Measurements from ENCODE around the gene INO80D. TPM values are rescaled to one million over a fixed set of nuclear protein-coding genes. Genes with fewer than 3 reads are reported as not detected.

INO80D gene
- total RNA-seq, 1 experiment from 2014 or later = 46.0 TPM

- H2AFZ ChIP-seq (ENCODE audit: low read length) = no peak overlapping the region
- Mint-ChIP-seq H3K4me1 (peaks cover 5 to 6% of the 10 kb centered on the region in 2 experiments), H3K4me3 (no peak overlapping the region), H3K36me3 (ENCODE audit: insufficient read depth in 1 of 3, low read depth in 3 of 3) (peaks cover 39 to 69% (median 44%) of the 10 kb centered on the region in 3 experiments; a peak in 6 of 7 replicates), H3K27ac (peak overlapping the region in 2 of 3 experiments; percentile 77 to 88; a peak in 5 of 7 replicates), H3K27me3 (ENCODE audit: low read depth) (no peaks in the 10 kb centered on the region), H3K9me3 (no peaks in the 10 kb centered on the region)
- H2BK5ac ChIP-seq (ENCODE audit: insufficient read length, low read length) = no peak overlapping the region
- no peak overlapping the region for H3K23ac ChIP-seq (ENCODE audit: insufficient read length, low read depth, low read length)
- no peaks in the 10 kb centered on the region for H3K23me2 ChIP-seq (ENCODE audit: insufficient read length, low read depth, low read length, poor library complexity, severe bottlenecking)
- H3K56ac ChIP-seq (ENCODE audit: insufficient read length, low read depth, low read length) = no peak overlapping the region
- no peak overlapping the region for H2BK15ac ChIP-seq (ENCODE audit: low read depth, low read length)
- H4K20me1 ChIP-seq (ENCODE audit: control insufficient read depth, insufficient read depth, insufficient read length) = no peaks in the 10 kb centered on the region
- DNase-seq = peak; percentile 77
- no peak overlapping the region for H3K14ac ChIP-seq (ENCODE audit: insufficient read depth, low read length)
- no peak overlapping the region for H2AK5ac ChIP-seq (ENCODE audit: insufficient read length, low read length)
- H3K4me2 ChIP-seq (ENCODE audit: insufficient read depth, insufficient read length, low read length) = no peak overlapping the region
- H3K4ac ChIP-seq (ENCODE audit: low read depth, low read length) = no peak overlapping the region
- no peak overlapping the region for H3K18ac ChIP-seq (ENCODE audit: insufficient read length, low read depth, low read length)
- H2BK120ac ChIP-seq (ENCODE audit: low read depth, low read length, poor library complexity, severe bottlenecking) = no peak overlapping the region
- H3K79me1 ChIP-seq (ENCODE audit: insufficient read depth, low read depth, low read length, poor library complexity, severe bottlenecking) = no peaks in the 10 kb centered on the region
- H3K9me3 ChIP-seq (ENCODE audit: control insufficient read depth, low read depth, low read length) = no peaks in the 10 kb centered on the region
- H2BK20ac ChIP-seq (ENCODE audit: low read depth, low read length, poor library complexity, severe bottlenecking) = no peak overlapping the region
- H4K8ac ChIP-seq (replicated peaks; ENCODE audit: insufficient read length, low read depth, low read length) = no peak overlapping the region
- no peaks in the 10 kb centered on the region for H3K27me3 ChIP-seq (ENCODE audit: insufficient read depth, low read length)
- no peak overlapping the region for H4K5ac ChIP-seq (ENCODE audit: insufficient read length, low read depth, low read length)
- TF ChIP-seq CTCF (conservative IDR thresholded peaks at IDR 0.05) = peak; percentile 82
- no peak overlapping the region for H3K9ac ChIP-seq (ENCODE audit: extremely low read depth, insufficient read length, low read length)
- no CpG with 5 or more reads among the region's 8 CpGs for WGBS (ENCODE audit: extremely low coverage, insufficient read length, low lambda C conversion rate)
- H3K4me1 ChIP-seq (ENCODE audit: insufficient read depth, low read length) = no peaks in the 10 kb centered on the region
- H2BK12ac ChIP-seq (ENCODE audit: insufficient read length, low read depth, low read length) = no peak overlapping the region
- H3T11ph ChIP-seq (ENCODE audit: low read length) = no peak overlapping the region
- H3K79me2 ChIP-seq (ENCODE audit: insufficient read depth, low read length) = no peaks in the 10 kb centered on the region
- no peak overlapping the region for H4K91ac ChIP-seq (ENCODE audit: insufficient read length, low read depth, low read length)
- H3K27ac ChIP-seq (ENCODE audit: insufficient read length, low read depth, low read length) = no peak overlapping the region
These were observed 81.8 kb downstream of the INO80D start for GRCh38 chr2:206004004-206004693.

Data from H9 (cell line).